GM23338 (cell line): ENCODE results near the gene CPNE4.

ENCODE experiments used
- CREB1 ChIP-seq: fragments of 250-450 bp; sonication (Bioruptor Pico); IDR thresholded peaks from 2 replicates; pipeline ENCODE4 v1.5.0; 2020; ENCODE audit warnings: low read depth, mild to moderate bottlenecking, moderate library complexity
- EZH2 ChIP-seq: fragments of 200-600 bp; sonication (generic); IDR thresholded peaks from one replicate; pipeline ENCODE4 v1.8.0; 2017; ENCODE audit warnings: antibody characterized with exemption, mild to moderate bottlenecking, low read depth; ENCODE audit not compliant: unreplicated experiment
- EZH2phosphoT487 ChIP-seq: fragments of 200-600 bp; sonication (generic); IDR thresholded peaks from one replicate; pipeline ENCODE4 v1.8.1; 2018; ENCODE audit warnings: antibody characterized with exemption; ENCODE audit not compliant: unreplicated experiment
- JUNB ChIP-seq: IDR thresholded peaks from one replicate; pipeline ENCODE4 v1.6.1; 2016; ENCODE audit warnings: antibody characterized with exemption; ENCODE audit not compliant: unreplicated experiment
- POLR2AphosphoS5 ChIP-seq: IDR thresholded peaks from 2 replicates; pipeline ENCODE4 v1.6.1; 2016; ENCODE audit warnings: antibody characterized with exemption, low read depth
- ZNF114 ChIP-seq: fragments of 250-450 bp; sonication (Bioruptor Pico); IDR thresholded peaks from 2 replicates; pipeline ENCODE4 v1.5.0; 2020; ENCODE audit warnings: mild to moderate bottlenecking, moderate library complexity
- ZNF462 ChIP-seq: fragments of 250-450 bp; sonication (Bioruptor Pico); IDR thresholded peaks from 2 replicates; pipeline ENCODE4 v1.5.0; 2020; ENCODE audit warnings: mild to moderate bottlenecking, moderate library complexity
- TF ChIP-seq, protein P1 (sequence below), 2 experiments: fragments of 200-600 bp in 1 of 2; sonication (generic) in 1 of 2; conservative IDR thresholded peaks; 2 replicates each; pipeline versions ENCODE4 v1.5.1 to v1.6.1; 2016 to 2017; ENCODE audit warnings: antibody characterized with exemption in 2 of 2, low read depth in 2 of 2, mild to moderate bottlenecking in 2 of 2, moderate library complexity in 1 of 2

- TF ChIP-seq, protein P1, sequence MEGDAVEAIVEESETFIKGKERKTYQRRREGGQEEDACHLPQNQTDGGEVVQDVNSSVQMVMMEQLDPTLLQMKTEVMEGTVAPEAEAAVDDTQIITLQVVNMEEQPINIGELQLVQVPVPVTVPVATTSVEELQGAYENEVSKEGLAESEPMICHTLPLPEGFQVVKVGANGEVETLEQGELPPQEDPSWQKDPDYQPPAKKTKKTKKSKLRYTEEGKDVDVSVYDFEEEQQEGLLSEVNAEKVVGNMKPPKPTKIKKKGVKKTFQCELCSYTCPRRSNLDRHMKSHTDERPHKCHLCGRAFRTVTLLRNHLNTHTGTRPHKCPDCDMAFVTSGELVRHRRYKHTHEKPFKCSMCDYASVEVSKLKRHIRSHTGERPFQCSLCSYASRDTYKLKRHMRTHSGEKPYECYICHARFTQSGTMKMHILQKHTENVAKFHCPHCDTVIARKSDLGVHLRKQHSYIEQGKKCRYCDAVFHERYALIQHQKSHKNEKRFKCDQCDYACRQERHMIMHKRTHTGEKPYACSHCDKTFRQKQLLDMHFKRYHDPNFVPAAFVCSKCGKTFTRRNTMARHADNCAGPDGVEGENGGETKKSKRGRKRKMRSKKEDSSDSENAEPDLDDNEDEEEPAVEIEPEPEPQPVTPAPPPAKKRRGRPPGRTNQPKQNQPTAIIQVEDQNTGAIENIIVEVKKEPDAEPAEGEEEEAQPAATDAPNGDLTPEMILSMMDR (conservative IDR thresholded peaks at IDR 0.05; ENCODE audit: low read depth in 2 of 2) = no peak
- no peak for TF ChIP-seq EZH2
- no peak for TF ChIP-seq CREB1 (CRISPR knock-in tag)
- no peak for TF ChIP-seq ZNF114 (CRISPR knock-in tag)
- TF ChIP-seq POLR2AphosphoS5 = no peak
- TF ChIP-seq EZH2phosphoT487 = no peak
- no peak for TF ChIP-seq JUNB
- TF ChIP-seq ZNF462 (CRISPR knock-in tag) = no peak
Measured at GRCh38 chr3:131789188-131789587, 245.6 kb downstream of the CPNE4 start.
